SU-DHL-6 (cell line): Measurements from ENCODE around the gene CNP.

ENCODE experiments used
- CTCF ChIP-seq: fragments of 200-600 bp; sonication (generic); IDR thresholded peaks from one replicate; pipeline ENCODE4 v1.5.1; 2017; ENCODE audit warnings: antibody characterized with exemption, mild to moderate bottlenecking, low read length, moderate library complexity; ENCODE audit not compliant: insufficient read depth, poor library complexity, severe bottlenecking
- EZH2phosphoT487 ChIP-seq: fragments of 200-600 bp; sonication (generic), shearing (Covaris generic); conservative IDR thresholded peaks from 2 replicates; pipeline ENCODE4 v1.6.1; 2018; ENCODE audit warnings: mild to moderate bottlenecking, antibody characterized with exemption, low read length, moderate library complexity, mixed read lengths

- no peak for TF ChIP-seq CTCF
- no peak for TF ChIP-seq EZH2phosphoT487
These were observed 51.7 kb downstream of the CNP start for GRCh38 chr17:42018339-42018738.
